ENCODE results near the gene RPS6KL1.

- TF ChIP-seq FOXA1 (IDR thresholded peaks at IDR 0.05) = no peak
- TF ChIP-seq SP1 (IDR thresholded peaks at IDR 0.05) = no peak
- TF ChIP-seq FOXM1 (IDR thresholded peaks at IDR 0.05; ENCODE audit: borderline replicate concordance) = no peak
- no peak for TF ChIP-seq CTBP1 (IDR thresholded peaks at IDR 0.05; ENCODE audit: borderline replicate concordance)
- no peak for TF ChIP-seq ELF4 (IDR thresholded peaks at IDR 0.05)
- no peak for TF ChIP-seq SUZ12 (IDR thresholded peaks at IDR 0.05)
- TF ChIP-seq LEF1 (IDR thresholded peaks at IDR 0.05; ENCODE audit: borderline replicate concordance) = no peak
Measured at GRCh38 chr14:74909501-74909900, 13.6 kb downstream of the RPS6KL1 start.
